Dendritic cell treated with granulocyte-macrophage colony-stimulating factor and Interleukin-4, amounts not matched to agents 40 ng/mL and 50 ng/mL, for 4 days (primary cell): ENCODE results near the gene EEFSEC.

Source experiments
- H3K27ac Mint-ChIP-seq: one replicate; pipeline ENCODE4 v1.8.0; 2022; ENCODE audit warnings: mild to moderate bottlenecking, mixed read lengths
- H3K27me3 Mint-ChIP-seq: one replicate; pipeline ENCODE4 v1.8.0; 2022; ENCODE audit warnings: mild to moderate bottlenecking, mixed read lengths
- H3K36me3 Mint-ChIP-seq: one replicate; pipeline ENCODE4 v1.8.0; 2022; ENCODE audit warnings: low read depth, mixed read lengths
- H3K4me1 Mint-ChIP-seq: one replicate; pipeline ENCODE4 v1.8.0; 2022; ENCODE audit warnings: low read depth, mixed read lengths
- H3K4me3 Mint-ChIP-seq: one replicate; pipeline ENCODE4 v1.8.0; 2022; ENCODE audit warnings: mild to moderate bottlenecking, moderate library complexity, mixed read lengths
- H3K9me3 Mint-ChIP-seq: one replicate; pipeline ENCODE4 v1.8.0; 2022; ENCODE audit warnings: mixed read lengths
- intact Hi-C: fragments of 100-400 bp; cut with micrococcal nuclease; formaldehyde crosslinking; loops from one replicate; pipeline ENCODE4 v1.15.0; 2022

EEFSEC gene

DNA sequence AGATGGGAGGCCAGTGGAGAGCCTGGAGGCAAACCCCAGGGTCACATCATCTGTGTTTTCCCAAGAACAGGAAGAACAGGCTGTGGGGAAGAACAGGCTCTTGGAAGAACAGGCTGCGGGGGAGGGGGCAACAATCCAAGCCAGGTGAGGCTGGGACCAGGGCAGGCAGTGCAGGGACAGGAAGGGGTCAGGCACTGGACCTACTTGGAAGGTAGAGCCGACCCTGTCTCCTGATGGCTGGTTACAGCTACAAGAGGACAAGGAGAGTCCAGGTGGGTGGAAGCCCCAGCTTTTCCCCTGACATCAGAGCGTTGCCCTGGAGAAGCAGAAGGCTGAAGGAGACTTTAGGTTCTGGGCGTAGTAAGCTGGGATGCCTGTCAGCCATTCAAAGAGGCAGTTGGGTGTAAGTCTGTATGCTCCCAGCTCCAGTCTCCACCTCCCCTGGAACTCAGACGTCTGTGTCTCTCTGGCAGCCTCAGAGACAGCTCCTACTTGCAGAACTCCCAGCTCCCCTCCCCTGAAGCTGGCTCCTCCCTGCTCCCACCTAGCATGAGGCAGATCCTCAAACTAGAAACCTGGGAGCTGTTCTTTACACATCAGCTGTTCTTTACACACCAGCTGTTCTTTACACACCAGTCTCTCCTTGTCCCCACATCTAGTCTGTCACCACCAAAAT lies 182.5 kb downstream of the EEFSEC start:
- H3K36me3 Mint-ChIP-seq = peaks cover 59% of the 10 kb centered on the region
- H3K9me3 Mint-ChIP-seq = no peaks in the 10 kb centered on the region
- H3K4me1 Mint-ChIP-seq = no peaks in the 10 kb centered on the region
- H3K4me3 Mint-ChIP-seq = no peak overlapping the region
- H3K27ac Mint-ChIP-seq = no peak overlapping the region
- intact Hi-C loops = no loop called here
- H3K27me3 Mint-ChIP-seq = no peaks in the 10 kb centered on the region

- H3K4me3 Mint-ChIP-seq = no peak overlapping the region
- peaks cover 67% of the 10 kb centered on the region for H3K36me3 Mint-ChIP-seq
- intact Hi-C loops = no loop called here
- H3K9me3 Mint-ChIP-seq = no peaks in the 10 kb centered on the region
- H3K27ac Mint-ChIP-seq = no peak overlapping the region
- H3K27me3 Mint-ChIP-seq = no peaks in the 10 kb centered on the region
- no peaks in the 10 kb centered on the region for H3K4me1 Mint-ChIP-seq
Measured at GRCh38 chr3:128336337-128337156, 183.3 kb downstream of the EEFSEC start.

- H3K9me3 Mint-ChIP-seq = no peaks in the 10 kb centered on the region
- H3K27ac Mint-ChIP-seq = no peak overlapping the region
- no peaks in the 10 kb centered on the region for H3K4me1 Mint-ChIP-seq
- H3K27me3 Mint-ChIP-seq = no peaks in the 10 kb centered on the region
- intact Hi-C loops = no loop called here
- H3K36me3 Mint-ChIP-seq = peaks cover 75% of the 10 kb centered on the region
- H3K4me3 Mint-ChIP-seq = no peak overlapping the region
Measured at GRCh38 chr3:128337305-128337704, 184.0 kb downstream of the EEFSEC start.

DNA sequence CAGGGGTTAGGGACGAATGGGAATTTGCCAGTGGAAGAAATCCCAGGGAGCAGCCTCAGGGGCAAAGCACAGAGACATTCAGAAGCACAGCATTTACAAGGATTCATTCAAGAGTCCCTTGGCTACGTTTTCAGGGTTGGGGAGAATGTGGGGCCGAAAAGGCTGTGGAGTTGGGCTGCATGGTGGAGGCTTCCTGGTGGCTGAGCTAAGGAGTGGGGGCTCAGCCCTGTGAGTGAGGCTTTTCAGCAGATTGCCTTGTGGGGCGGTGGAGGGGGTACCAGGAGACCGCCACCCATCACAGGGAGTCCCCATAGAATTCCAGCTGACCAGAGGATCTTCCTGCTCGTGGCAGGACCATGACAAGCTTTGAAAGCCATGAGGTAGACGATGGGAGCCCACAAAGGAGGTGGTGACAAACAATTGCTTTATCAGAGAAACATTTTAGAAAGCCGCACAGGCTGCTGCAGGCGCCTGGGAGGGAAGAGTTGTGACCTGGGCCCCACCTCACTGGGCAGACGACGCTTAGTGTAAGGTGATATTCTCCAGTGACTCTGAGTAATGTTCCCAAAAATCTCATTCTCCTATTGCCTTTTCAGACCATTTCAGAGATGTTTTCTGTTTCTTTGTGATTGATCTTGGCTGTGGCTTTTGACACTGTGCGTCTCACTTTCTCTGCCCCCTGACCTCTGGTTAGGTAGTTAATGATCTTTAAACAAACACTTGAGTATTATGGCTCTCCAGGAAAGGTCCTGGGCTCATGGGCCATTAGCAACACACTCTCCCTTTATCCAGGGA lies 185.5 kb downstream of the EEFSEC start:
- Mint-ChIP-seq H3K4me3 (no peak overlapping the region), H3K9me3 (no peaks in the 10 kb centered on the region), H3K27me3 (no peaks in the 10 kb centered on the region), H3K27ac (no peak overlapping the region), H3K4me1 (no peaks in the 10 kb centered on the region), H3K36me3 (peaks cover 81% of the 10 kb centered on the region)
- intact Hi-C loops = no loop called here

- Mint-ChIP-seq H3K27ac (no peak overlapping the region), H3K4me1 (no peaks in the 10 kb centered on the region), H3K27me3 (no peaks in the 10 kb centered on the region), H3K36me3 (peaks cover 78% of the 10 kb centered on the region), H3K4me3 (no peak overlapping the region), H3K9me3 (no peaks in the 10 kb centered on the region)
- intact Hi-C loops = no loop called here
Measured at GRCh38 chr3:128339491-128340012, 186.3 kb downstream of the EEFSEC start.

- no peaks in the 10 kb centered on the region for H3K4me1 Mint-ChIP-seq
- H3K27ac Mint-ChIP-seq = no peak overlapping the region
- intact Hi-C loops = no loop called here
- H3K27me3 Mint-ChIP-seq = no peaks in the 10 kb centered on the region
- no peaks in the 10 kb centered on the region for H3K9me3 Mint-ChIP-seq
- H3K36me3 Mint-ChIP-seq = peaks cover 73% of the 10 kb centered on the region
- H3K4me3 Mint-ChIP-seq = no peak overlapping the region
Measured at GRCh38 chr3:128340198-128340903, 187.1 kb downstream of the EEFSEC start.

GRCh38 chr3:128340904-128341555 lies 187.7 kb downstream of the EEFSEC start:
- H3K9me3 Mint-ChIP-seq = no peaks in the 10 kb centered on the region
- no peaks in the 10 kb centered on the region for H3K4me1 Mint-ChIP-seq
- H3K27me3 Mint-ChIP-seq = no peaks in the 10 kb centered on the region
- peaks cover 69% of the 10 kb centered on the region for H3K36me3 Mint-ChIP-seq
- H3K4me3 Mint-ChIP-seq = no peak overlapping the region
- intact Hi-C loops = no loop called here
- H3K27ac Mint-ChIP-seq = no peak overlapping the region

DNA sequence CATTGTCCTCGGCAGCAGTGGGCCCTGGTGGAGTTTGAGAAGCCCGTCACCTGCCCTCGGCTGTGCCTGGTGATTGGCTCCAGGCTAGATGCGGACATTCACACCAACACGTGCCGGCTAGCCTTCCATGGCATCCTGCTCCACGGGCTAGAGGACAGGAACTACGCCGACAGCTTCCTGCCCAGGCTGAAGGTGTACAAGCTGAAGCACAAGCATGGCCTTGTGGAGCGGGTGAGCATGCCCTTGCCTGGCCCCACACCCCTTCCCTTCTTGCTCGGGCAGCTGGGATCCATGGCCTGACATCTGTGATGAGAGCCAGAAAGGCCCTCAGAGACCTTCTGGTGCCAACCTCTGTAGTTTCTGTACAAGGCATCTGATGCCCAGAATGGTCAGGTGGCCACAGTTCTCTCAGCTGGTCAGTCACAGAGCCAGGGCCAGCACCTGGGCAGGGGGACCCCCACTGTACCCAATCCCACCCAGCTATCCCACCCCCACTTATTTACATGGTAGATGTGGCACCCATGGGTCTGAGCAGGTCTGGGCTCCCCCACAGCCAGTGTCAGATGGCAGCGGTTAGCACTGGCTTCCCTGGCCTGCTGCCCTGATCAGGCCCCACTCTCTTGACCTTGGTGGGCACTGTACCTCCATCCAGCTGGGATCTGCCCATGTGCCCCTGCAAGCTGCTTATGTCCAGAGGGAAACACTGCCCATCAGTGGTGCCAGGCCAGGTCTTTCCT lies 188.5 kb downstream of the EEFSEC start:
- H3K27me3 Mint-ChIP-seq = no peaks in the 10 kb centered on the region
- peaks cover 61% of the 10 kb centered on the region for H3K36me3 Mint-ChIP-seq
- H3K4me3 Mint-ChIP-seq = no peak overlapping the region
- no peaks in the 10 kb centered on the region for H3K4me1 Mint-ChIP-seq
- no peak overlapping the region for H3K27ac Mint-ChIP-seq
- intact Hi-C loops = no loop called here
- no peaks in the 10 kb centered on the region for H3K9me3 Mint-ChIP-seq

- H3K4me1 Mint-ChIP-seq = no peaks in the 10 kb centered on the region
- peaks cover 52% of the 10 kb centered on the region for H3K36me3 Mint-ChIP-seq
- no peaks in the 10 kb centered on the region for H3K9me3 Mint-ChIP-seq
- H3K4me3 Mint-ChIP-seq = no peak overlapping the region
- no peak overlapping the region for H3K27ac Mint-ChIP-seq
- H3K27me3 Mint-ChIP-seq = no peaks in the 10 kb centered on the region
- intact Hi-C loops = no loop called here
Measured at GRCh38 chr3:128342701-128343180, 189.5 kb downstream of the EEFSEC start.

GRCh38 chr3:128343287-128344051 lies 190.2 kb downstream of the EEFSEC start:
- peaks cover under 1% of the 10 kb centered on the region for H3K4me1 Mint-ChIP-seq
- H3K4me3 Mint-ChIP-seq = no peak overlapping the region
- peaks cover 46% of the 10 kb centered on the region for H3K36me3 Mint-ChIP-seq
- intact Hi-C loops = no loop called here
- H3K27me3 Mint-ChIP-seq = no peaks in the 10 kb centered on the region
- H3K9me3 Mint-ChIP-seq = no peaks in the 10 kb centered on the region
- H3K27ac Mint-ChIP-seq = no peak overlapping the region

GRCh38 chr3:128344052-128344735 lies 190.9 kb downstream of the EEFSEC start:
- H3K4me3 Mint-ChIP-seq = no peak overlapping the region
- no peak overlapping the region for H3K27ac Mint-ChIP-seq
- no peaks in the 10 kb centered on the region for H3K9me3 Mint-ChIP-seq
- intact Hi-C loops = no loop called here
- peaks cover 46% of the 10 kb centered on the region for H3K36me3 Mint-ChIP-seq
- no peaks in the 10 kb centered on the region for H3K27me3 Mint-ChIP-seq
- H3K4me1 Mint-ChIP-seq = peaks cover 6% of the 10 kb centered on the region

GRCh38 chr3:128345196-128345595 lies 191.9 kb downstream of the EEFSEC start:
- Mint-ChIP-seq H3K36me3 (peaks cover 53% of the 10 kb centered on the region), H3K4me1 (peaks cover 6% of the 10 kb centered on the region), H3K4me3 (no peak overlapping the region), H3K27ac (no peak overlapping the region), H3K9me3 (no peaks in the 10 kb centered on the region), H3K27me3 (no peaks in the 10 kb centered on the region)
- intact Hi-C loops = no loop called here
